IPS DF 4.7 (cell line): ENCODE measurements around the gene DCUN1D2.
"Not testable (repeated sequence)": the region's sequence is repeated elsewhere in the genome, so short reads cannot be mapped to it uniquely, and the experiment has no call there.

Source experiments
- DNase-seq: peaks from one replicate; pipeline ENCODE4 v3.0.0-alpha.2; 2013; ENCODE audit warnings: low spot score; ENCODE audit errors: extremely low read depth

The DCUN1D2 gene

GRCh38 chr13:113490496-113491417 lies at the start of gene DCUN1D2:
Gene DCUN1D2, minus strand, starts transcription at chr13:113490711. Its CDS starts 42 bp downstream, at chr13:113490669.
- no peak for DNase-seq

GRCh38 chr13:113539822-113540221 lies 49.3 kb upstream of the DCUN1D2 start:
- DNase-seq = no peak

- DNase-seq = no peak
These were observed 48.7 kb upstream of the DCUN1D2 start for GRCh38 chr13:113539176-113539575.

GRCh38 chr13:113538689-113539058 lies 48.2 kb upstream of the DCUN1D2 start:
- DNase-seq = no peak

- DNase-seq = no peak
These were observed 47.6 kb upstream of the DCUN1D2 start for GRCh38 chr13:113537909-113538688.

- no peak for DNase-seq
These were observed 46.7 kb upstream of the DCUN1D2 start for GRCh38 chr13:113537205-113537604.

GRCh38 chr13:113536461-113537110 lies 46.1 kb upstream of the DCUN1D2 start:
- no peak for DNase-seq

GRCh38 chr13:113535381-113535781 lies 44.9 kb upstream of the DCUN1D2 start:
- DNase-seq = no peak

- DNase-seq = no peak
These were observed 43.8 kb upstream of the DCUN1D2 start for GRCh38 chr13:113534236-113534860.

GRCh38 chr13:113533161-113533840 lies 42.8 kb upstream of the DCUN1D2 start:
- no peak for DNase-seq

GRCh38 chr13:113532156-113532806 lies 41.8 kb upstream of the DCUN1D2 start:
- no peak for DNase-seq

- DNase-seq = no peak
These were observed 40.7 kb upstream of the DCUN1D2 start for GRCh38 chr13:113531041-113531873.

- no peak for DNase-seq
These were observed 38.3 kb upstream of the DCUN1D2 start for GRCh38 chr13:113528813-113529180.

- DNase-seq = no peak
These were observed 37.7 kb upstream of the DCUN1D2 start for GRCh38 chr13:113528101-113528812.

GRCh38 chr13:113527272-113527958 lies 36.9 kb upstream of the DCUN1D2 start:
- DNase-seq = no peak

GRCh38 chr13:113526466-113527220 lies 36.1 kb upstream of the DCUN1D2 start:
- no peak for DNase-seq

- not testable (repeated sequence) for DNase-seq
These were observed 31.9 kb upstream of the DCUN1D2 start for GRCh38 chr13:113522438-113522837.
